Stimulated activated CD4-positive, alpha-beta T cell treated with anti-CD3 and anti-CD28 coated beads, Interleukin-2, amount 100 ng/mL, for 24 hours (primary cell): ENCODE data around the gene RPL38.
A peak's percentile ranks its signal among the peaks of the same experiment; 100 is the strongest.

Source experiments
- DNase-seq, 2 donors: peaks; one replicate each; pipeline ENCODE4 v3.0.0-alpha.2; 2020

The RPL38 gene

DNA sequence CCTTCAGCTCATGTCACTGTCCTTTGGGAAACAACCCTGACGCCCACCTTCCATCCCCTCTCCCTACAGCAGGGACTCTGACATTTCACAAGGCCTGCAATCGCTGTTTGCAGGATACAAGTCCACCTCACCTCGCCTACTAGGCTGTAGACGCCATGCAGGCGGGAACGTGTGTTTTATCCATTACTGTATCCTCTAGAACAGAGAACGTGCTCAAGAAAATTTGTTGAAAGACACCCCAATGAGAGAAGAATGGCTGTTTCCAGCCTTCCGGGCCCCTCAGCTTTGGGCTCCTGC lies 8.4 kb downstream of the RPL38 start:
- no peak for DNase-seq

DNA sequence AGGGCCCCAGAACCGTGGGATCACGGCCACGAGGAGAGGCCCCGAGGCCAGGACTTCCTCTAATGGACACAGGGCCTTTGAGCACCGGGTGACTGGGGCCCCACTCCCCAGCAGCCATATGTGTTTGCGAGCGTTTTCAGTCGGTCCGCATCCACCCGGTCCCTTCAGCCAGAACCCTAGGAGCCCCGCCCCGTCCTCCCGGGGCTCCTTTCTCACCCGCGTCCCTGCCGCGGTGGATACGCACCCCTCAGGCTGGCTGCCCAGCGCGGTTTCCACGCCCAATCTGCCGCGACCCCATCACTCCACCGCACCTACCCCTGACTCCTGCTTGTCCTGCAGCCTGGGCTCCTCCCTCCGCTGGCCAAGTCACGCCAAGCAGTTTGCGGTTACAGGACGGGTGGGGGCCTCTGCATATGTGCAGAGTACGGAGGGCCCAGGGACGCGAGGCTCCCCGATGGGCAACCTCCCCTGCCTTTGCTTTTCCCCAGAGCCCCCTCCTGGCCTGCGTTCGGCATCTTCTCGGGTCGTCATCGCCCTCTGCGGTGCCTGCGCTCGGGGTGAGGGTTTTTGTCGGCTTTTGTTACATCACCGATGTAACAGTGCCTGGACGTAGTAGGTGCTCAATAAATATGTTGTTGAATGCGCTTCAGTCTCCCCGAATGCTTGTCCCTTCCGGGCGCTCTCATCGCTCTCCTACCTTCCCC lies 8.9 kb downstream of the RPL38 start:
- peak; percentile 42 to 44 for DNase-seq

DNA sequence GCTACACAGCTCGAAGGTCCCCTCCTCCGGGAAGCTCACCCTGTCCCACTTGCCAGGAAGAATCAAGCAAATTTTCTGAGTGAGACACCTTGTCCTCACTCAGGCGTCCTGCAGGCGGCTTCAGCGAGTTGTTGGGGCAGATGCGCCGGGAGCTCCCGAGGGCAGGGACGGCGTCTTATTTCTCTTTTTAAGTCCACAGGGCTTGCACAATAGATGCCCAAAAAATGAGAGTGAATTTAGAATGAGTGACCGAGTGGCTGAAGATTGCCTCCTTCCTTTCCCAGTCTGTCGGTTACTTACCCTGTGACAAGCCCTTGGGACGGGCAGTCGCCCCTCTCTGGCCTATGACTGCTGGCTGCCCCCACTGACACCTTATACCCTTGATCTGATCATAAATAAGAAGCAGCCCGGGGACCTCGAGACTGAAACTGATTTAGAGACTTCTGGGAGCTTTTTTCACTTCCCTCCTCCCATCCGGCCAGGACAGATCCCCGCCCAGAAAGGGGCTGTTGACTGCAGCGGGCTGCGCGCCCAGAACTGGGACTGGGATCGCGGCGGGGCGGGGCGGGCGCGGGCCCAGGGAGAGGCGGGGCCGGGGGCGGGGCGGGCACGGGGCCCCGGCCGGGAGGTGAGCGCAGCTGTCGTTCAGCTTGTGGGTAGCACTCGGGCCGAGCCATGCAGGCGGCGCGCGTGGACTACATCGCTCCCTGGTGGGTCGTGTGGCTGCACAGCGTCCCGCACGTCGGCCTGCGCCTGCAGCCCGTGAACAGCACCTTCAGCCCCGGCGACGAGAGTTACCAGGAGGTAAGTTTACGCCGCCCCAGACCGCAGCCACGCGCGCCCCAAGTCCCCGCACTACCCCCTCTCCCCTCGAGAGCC lies 9.7 kb downstream of the RPL38 start, which contains the start of gene TTYH2:
TSS of gene TTYH2 (plus strand) at position 659 of the 879 bp plus-strand sequence. CDS start at position 676, 17 bp downstream.
- peak; percentile 73 to 80 for DNase-seq

- peak in 1 of 2 donors; percentile 31 for DNase-seq
These were observed 10.4 kb downstream of the RPL38 start for GRCh38 chr17:74213861-74214391.

DNA sequence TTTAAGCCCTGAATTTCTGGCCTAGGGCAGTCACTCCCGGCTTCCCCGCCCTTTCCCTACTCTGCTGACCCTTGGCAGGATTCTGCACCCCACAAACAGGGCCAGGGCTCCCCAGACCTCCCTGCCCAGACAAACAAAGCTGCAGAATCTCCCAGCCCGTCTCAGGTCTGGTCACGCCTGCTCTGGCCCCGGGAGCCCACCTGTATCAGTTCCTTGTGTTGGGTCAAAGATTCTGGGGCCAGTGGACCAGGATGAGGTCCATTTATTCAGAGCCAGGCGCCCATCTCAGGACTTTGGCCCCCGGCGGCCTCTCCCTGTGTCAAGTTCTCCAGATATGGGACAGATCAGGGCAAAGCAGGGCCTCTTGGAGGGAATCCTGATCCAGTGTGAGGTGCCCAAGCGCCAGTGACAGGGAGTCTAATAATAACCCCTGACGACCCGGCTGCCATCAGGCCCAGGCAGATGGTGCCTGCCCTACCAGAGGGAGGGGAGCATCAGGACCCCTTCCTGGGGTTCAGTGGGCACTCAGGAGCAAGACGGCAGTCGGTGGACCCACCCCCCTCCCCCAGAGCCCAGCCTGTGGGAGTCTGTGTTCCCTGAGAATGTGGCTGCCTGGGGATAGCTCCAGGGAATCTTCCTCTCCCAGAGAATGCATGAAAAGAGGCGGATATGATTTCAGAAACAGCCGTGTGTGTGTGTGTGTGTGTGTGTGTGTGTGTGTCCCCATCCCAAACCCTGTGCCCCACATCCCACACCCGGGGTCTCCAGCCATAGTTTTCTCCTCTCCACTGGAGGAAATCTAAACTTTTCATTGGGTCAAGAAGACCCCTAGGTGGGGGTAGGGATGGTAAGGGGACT lies 11.2 kb downstream of the RPL38 start:
- no peak for DNase-seq

- peak in 1 of 2 donors; percentile 9 for DNase-seq
These were observed 11.9 kb downstream of the RPL38 start for GRCh38 chr17:74215342-74215727.

GRCh38 chr17:74216505-74216904 lies 13.0 kb downstream of the RPL38 start:
- no peak for DNase-seq

GRCh38 chr17:74217037-74217730 lies 13.7 kb downstream of the RPL38 start:
- DNase-seq: no peak

- DNase-seq: no peak
These were observed 14.4 kb downstream of the RPL38 start for GRCh38 chr17:74217888-74218287.

DNA sequence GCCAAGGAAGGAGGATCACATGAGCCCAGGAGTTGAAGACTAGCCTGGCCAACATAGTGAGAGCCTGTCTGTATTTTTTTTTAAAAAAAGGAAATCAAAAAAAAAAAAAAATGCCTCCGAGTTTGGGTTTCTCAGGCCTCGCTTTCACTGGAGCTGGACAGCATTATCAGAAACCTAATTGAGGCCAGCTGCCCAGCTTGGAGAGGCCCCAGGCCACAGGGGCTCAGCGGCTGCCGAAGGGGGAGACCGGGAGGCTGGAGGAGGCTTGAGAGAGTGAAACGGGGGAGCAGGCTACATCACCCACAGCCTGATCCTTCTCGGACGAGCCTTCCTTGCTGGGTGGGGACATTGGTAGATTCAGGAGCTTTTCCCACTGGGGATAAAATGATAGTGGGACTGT lies 15.0 kb downstream of the RPL38 start:
- DNase-seq: no peak

DNA sequence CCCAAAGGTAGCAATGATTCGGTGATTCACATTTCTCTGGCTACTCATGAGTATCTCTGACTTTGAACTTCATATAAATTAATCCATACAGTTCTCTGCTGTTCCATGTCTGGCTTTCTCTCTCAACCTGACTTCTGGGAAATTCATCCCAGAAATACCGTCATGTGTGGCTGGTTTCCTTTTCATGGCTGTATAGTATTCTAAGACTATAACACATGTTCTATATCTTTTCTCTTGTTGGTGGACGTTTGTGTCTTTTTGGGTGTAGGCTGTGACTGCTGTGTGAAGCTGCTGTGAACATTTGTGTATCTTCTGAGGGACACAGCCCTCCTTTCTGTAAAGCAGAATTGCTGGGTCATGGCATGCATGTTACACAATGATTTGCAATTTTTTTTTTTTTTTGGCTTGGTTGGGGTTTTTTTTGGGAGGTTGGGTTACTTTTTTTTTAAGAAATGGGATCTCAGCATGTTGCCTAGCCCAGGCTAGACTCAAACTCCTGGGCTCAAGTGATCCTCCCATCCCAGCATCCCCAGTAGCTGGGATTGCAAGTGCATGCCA lies 16.2 kb downstream of the RPL38 start:
- DNase-seq: no peak

GRCh38 chr17:74220219-74220618 lies 16.7 kb downstream of the RPL38 start:
- DNase-seq: no peak

DNA sequence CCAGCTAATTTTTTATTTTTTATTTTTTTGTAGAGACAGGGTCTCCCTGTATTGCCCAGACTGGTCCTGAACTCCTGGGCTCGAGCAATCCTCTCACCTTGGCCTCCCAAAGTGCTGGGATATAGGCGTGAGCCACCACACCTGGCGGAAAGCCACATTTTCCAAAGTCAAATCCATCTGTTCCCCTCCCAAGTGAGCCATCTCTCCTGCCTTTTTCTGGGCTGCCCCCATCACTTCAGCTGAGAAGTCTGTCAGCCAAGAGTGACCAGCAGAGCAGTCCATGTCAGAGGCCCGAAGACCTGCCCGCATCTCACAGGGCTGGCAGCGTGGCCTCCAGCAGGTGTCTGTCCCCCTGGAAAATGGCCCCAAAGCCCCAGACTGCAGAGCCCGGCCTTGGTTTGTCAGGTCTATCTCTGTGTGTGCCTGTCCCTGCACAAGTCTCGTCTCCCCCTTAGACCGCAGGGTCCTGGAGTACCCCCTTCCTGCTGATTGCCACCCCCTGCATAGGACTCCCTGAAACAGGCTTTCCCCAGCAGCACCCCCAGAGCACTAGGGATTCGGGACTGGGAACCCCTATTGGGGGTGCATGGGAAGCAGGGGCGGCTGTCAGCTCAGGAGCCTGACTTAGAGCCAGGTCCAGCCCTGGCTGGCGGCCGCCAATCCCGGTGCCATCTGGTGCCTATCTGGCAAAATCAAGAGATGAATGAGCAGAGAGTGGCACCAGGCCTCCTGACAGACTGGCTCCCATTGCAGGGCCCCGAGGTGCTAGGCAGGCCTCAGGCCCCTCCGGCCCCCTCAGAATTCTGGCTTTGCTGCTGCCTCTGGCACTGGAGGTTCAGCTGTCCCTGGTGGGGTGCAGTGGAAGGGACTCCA lies 17.7 kb downstream of the RPL38 start:
- DNase-seq: no peak

DNA sequence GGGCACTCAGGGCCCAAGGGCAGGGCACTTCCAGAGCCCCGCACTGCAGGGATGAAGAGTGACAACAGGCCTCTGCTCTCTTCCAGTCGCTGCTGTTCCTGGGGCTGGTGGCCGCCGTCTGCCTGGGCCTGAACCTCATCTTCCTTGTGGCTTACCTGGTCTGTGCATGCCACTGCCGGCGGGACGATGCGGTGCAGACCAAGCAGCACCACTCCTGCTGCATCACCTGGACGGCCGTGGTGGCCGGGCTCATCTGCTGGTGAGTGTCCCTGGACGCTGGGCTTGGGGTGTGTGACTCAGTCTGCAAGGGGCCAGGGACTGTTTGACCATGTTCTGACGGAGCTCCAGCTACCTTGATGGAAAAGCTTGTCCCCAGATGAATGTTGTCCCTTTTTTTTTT lies 18.9 kb downstream of the RPL38 start:
- no peak for DNase-seq

DNA sequence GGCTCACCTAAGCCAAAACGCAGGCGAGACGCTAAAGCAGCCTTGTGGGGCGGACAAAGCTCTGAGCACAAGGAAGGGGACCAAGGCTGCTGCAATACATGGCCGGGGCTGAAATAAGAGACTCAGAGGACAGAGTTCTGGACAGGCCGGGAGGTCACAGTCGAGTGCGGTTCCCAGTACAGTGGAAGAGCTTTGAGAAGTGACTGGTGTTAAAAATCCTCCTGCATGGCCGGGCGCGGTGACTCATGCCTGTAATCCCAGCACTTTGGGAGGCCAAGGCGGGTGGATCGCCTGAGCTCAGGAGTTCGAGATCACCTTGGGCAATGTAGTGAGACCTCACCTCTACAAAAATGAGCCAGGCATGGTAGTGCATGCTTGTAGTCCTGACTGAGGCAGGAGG lies 20.4 kb downstream of the RPL38 start:
- no peak for DNase-seq

- no peak for DNase-seq
These were observed 21.7 kb downstream of the RPL38 start for GRCh38 chr17:74224959-74225725.

DNA sequence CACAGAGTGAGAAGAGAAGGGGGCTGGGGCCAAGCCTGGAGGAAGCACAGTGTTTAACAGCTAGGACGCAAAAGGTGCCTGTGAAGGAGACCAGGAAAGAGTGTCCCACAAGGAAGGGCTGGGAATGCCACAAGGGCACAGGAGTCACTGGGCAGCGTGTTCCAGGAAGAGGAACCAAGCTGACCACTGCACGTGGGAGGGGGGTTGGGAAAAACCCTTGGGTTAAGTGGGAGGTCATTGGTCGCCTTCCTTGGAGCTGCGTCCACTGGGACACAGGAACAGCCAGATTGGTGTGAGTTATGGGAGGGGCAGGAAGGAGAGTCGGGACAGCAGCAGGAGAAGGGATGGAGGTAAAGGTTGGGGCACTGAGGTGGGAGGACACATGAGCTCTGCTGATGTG lies 22.8 kb downstream of the RPL38 start:
- no peak for DNase-seq

- DNase-seq: no peak
These were observed 24.0 kb downstream of the RPL38 start for GRCh38 chr17:74227271-74228080.

DNA sequence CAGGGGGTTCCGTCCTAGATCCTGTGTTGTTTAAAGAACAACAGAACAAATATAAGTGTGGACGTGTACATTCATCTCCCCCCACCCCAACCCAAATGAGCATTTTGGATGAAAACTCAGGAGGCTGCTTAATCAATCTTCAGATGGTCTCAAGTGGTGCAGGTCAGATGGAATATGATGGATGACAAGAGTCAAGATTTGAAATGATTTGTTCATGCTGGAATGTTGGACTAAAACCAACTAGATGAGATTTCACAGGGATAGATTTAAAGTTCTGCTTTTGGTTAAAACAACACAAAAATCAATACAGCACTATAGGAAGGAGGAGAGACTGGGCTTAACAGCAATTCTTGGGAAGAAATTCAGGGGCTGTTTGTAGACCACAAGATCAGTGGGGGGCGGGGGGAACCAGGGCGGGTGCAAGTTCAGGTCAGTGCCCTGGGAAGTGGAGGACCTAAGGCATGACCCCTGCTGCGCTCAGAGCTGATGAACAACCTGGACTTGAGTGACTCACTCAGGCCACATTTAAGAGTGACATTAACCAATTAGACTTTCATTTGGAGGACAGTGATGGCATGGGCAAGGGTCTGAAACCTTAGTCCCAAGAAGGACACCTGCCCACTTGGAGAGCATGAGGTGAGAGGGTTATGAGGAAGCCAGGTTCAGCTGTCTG lies 25.0 kb downstream of the RPL38 start:
- no peak for DNase-seq
